ENCODE measurements around the gene RPAP3.

RPAP3 gene

GRCh38 chr12:47705566-47706425, at the start of gene RPAP3:
Gene RPAP3, minus strand, starts transcription at chr12:47706030. Its CDS starts 3,190 bp downstream, at chr12:47702840.
- peak; percentile 86 for DNase-seq (ENCODE audit: low read depth)

DNA sequence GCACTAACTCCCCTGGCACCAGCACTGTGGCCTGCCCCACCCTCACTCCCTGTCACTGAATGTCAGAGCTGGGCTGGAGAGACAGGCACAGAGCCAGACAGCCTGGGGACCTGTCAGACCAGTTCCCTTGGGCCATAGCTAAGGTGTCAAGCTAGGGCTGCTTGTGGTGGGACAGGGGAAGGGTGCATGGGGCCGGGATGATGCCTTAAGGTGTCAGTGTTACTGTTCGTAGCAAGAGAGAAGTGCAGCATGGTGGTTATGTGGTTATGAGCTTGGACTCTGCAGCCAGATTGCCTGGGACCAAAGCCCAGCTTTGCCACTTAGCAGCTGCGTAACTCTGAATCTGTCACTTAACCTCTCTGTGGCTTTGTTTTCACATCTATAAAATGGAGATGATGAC, 49.1 kb upstream of the RPAP3 start:
- no peak for DNase-seq (ENCODE audit: low read depth)

DNA sequence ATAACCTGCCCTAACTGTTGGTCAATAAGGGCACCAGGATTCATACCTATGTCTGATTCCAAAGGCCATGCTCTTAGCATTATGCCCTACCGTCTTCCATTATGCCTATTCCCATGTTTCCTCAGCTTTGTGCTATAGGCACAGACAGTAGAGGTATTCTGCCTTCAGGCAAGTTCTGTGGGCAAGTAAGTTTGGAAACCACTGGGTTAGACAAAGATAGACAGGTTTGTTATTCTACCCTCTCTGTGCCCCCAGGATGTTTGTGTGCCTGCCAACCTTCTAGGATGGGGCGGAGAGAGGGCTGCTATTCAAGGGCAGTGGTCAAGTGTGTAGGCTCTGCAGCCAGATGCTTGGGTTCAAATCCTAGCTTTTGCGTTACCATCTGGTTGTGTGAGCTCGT, 48.3 kb upstream of the RPAP3 start:
- DNase-seq (ENCODE audit: low read depth), result no peak

GRCh38 chr12:47753021-47754001, 47.5 kb upstream of the RPAP3 start:
- DNase-seq (ENCODE audit: low read depth), result no peak

GRCh38 chr12:47752552-47752951, 46.7 kb upstream of the RPAP3 start:
- DNase-seq (ENCODE audit: low read depth), result peak; percentile 43

DNA sequence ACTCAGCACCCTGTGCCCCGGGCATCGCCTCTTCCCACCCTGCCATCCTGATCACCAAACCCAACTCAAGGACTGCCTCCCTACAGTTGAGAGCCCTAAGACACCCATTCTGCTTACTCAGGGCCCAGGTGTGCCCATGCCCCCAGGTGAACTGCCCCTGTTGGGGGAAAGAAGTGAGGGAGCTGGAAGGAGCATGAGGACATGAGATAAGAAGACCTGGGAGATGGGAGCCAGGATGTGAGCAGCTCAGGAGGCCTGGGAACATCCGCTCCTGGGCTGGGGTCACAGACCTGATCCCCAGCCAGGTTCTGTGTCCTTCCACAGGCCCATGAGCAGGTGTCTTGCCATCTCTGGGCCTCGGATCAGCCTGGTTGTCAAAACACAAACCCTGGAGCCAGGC, 46.3 kb upstream of the RPAP3 start:
- DNase-seq (ENCODE audit: low read depth), result no peak

GRCh38 chr12:47751561-47751960, 45.7 kb upstream of the RPAP3 start:
- no peak for DNase-seq (ENCODE audit: low read depth)

GRCh38 chr12:47750916-47751470, 45.2 kb upstream of the RPAP3 start:
- no peak for DNase-seq (ENCODE audit: low read depth)

DNA sequence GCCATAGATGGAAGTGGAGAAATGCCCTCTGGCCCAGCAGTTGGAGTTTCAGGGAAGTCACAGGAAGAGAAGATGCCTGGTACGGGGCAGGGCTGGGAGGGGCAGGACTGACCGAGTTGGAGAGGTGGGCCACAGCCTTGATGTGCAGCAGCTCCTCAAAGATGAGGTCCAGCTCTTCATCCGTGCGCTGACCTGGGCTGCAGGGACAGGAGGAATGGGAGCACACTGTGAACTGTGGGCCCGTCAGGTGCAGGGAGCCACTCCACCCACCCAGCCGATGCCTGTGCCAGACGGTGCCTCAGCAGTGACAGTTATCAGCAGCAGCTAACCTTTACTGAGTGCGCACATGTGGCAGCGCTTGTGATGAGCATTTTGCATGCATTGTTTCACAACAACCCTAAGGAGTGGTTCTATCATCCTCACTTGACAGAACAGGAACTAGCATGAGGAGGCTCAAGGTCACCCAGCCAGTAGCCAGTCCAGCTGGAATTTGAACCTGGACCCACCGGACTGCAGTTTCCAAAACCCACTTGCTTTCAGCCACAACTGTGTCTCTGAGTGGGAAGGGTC, 44.5 kb upstream of the RPAP3 start:
- no peak for DNase-seq (ENCODE audit: low read depth)

GRCh38 chr12:47748899-47749298, 43.1 kb upstream of the RPAP3 start:
- DNase-seq (ENCODE audit: low read depth), result no peak

DNA sequence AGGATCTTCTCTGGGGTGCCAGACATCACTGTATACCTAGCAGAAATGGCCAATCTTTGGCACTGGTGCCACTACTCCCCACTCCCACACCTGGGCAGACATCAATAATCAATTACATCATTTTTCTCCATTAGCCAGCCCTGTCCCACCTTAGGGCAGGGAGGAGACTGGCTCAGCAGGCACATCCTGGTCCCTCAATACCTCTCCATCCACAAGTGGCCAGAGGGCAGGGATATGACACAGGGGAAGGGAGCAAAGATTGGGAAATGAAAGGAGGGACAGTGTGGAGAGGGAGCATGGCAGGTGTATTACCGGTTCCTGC, 42.6 kb upstream of the RPAP3 start:
- DNase-seq (ENCODE audit: low read depth), result no peak

DNA sequence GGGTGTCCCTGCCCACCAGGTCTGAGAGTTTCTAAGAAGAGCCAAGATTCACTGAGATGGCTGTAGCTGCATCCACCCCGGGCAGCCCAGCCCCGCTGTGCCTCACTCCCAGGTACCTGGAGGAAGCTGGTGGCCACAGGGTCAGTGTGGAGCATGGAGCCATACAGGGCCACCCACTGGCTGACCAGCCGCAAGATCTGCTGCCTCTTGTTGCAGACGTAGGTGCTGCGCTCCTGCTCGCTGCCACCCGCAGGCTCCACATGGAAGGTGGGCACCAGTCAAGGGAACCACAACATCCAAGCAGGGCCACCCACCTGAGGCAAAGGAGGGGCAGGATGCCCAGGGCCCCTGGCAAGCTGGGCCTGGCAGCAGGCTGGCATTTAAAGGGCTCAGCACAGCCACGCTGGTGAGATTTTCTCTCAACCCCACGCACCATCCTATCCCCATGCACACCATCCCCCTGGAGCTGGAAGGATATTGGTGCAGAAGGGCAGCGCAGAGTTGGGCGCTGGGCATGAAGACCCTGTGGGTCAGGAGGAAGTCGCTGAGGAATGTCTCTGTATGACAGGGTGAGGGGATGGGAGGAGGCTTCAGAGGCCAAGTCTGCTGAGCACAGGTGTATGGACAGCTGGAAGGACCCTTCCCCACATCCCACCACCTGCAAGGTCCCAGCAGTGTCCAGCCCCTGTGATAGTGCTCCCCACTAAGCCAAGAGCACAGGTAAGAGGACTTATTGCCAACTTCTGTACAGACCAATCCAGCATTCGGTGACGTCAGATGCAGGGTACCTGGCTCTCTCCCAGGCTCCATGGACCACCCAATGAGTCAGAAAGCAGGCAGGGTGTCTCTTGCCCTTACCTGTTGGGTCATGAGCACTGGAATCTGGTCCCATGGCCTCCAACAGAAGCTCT, 42.0 kb upstream of the RPAP3 start:
- DNase-seq (ENCODE audit: low read depth), result no peak

DNA sequence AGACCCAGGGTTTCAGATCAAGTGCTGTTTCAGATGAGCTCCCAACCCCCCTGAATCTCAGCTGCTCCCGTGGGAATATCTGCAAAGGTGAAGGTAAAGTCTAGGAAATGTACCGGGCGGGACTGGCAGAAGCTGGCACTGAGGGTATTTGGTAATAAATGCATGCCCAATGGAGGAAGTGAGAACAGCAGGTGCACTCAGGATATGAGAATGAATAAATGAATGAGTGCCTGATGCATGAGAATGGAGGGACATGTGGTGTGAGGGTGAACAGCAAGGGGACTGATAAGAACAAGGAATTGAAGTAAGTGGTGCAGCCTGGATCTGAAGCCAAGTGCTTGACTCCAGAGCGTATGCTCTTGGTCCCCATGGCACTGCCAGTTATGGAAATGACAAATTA, 41.3 kb upstream of the RPAP3 start:
- no peak for DNase-seq (ENCODE audit: low read depth)

DNA sequence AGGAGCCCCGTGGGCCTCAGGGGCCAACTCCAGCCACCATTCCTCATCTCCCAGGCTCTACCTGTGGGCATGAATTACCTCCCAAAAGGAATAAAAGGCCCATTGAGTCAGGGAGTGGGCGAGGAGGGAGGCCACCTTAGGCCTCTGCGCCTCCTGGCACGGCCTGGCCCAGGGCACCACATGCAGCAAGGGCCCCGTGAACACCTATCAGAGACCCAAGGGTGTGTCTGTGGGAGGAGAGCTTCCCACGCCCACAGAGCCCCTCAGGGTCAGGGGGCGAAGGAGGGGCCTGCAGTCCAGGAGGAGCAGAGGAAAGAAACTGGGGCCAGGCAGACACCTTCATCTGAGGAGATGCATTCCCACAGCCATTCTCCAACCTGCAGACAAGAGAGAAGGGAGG, 40.7 kb upstream of the RPAP3 start:
- DNase-seq (ENCODE audit: low read depth), result no peak

DNA sequence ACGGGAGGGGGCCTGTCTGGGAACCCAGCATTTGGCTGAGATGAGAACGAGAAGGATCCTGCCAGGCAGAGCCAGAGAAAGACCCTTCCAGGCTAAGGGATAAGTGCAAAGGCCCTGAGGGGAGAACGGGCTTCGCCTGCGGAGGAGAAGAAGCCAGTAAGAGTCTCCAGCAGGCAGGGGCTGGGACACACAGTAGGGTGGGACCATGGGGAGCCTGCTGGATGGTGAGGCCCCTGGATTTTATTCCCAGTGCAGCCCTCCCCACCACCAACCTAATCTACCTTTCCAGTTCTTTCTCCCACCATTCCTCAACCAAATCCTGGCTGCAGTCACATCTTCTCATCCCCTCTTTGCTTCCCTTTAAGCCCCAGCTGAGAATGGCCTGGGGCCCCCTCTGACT, 40.2 kb upstream of the RPAP3 start:
- no peak for DNase-seq (ENCODE audit: low read depth)

DNA sequence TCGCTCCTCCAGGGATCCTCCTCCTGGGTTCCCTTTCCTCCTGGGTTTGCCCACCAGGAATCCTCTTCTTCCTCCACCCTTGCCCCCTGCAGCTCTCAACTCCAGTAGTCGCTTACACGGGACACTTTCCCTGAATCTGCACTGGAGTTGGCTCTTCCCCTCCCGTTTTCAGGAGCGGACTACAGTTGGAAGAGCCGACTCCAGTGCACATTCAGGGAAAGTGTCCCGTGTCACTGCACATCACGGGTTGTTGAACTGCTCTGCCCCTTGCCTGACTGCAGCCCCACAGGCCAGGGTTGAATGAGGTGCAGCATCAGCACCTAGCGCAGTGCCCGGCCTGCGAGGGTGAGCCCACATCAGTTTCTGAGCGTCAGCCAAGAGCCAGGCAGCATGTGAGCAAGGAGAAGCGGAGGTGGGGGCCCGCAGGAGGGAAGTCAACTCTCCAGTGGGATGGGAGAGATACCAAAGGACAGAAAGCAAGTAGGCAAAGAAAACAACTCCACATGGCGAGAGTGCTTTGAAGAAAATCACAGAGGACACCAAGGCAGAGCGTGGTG, 39.7 kb upstream of the RPAP3 start:
- DNase-seq (ENCODE audit: low read depth), result no peak

DNA sequence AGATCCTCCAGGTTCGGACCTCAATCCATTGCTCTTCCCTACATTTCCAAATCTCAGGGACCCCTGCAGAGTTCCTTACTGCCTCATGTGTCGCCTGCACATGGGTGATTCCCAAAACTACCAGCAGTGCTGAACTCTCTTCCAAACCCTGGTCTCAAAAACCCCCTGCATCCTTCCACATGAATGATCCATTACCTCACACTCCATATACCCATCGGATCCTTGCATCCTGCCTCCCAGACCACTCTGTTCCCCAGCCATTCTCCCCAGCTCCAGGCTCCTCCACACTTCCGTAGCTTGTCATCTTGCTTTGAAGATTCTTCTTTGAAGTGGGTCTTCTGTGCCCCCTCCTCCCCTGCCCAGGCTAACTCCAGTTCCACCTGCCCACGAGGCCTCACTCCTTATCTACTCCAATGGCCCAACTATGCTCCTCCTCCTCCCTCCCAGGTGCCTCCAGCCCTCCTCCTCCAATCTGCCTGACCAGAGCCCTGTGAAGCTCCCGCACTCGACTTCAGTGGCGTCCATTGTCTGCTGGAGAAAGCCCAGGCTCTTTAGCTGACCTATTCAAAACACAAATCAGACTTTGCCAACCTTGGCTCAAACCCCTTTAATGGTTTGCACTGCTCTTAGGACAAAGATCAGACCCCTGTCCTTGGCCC, 39.1 kb upstream of the RPAP3 start:
- DNase-seq (ENCODE audit: low read depth), result no peak

DNA sequence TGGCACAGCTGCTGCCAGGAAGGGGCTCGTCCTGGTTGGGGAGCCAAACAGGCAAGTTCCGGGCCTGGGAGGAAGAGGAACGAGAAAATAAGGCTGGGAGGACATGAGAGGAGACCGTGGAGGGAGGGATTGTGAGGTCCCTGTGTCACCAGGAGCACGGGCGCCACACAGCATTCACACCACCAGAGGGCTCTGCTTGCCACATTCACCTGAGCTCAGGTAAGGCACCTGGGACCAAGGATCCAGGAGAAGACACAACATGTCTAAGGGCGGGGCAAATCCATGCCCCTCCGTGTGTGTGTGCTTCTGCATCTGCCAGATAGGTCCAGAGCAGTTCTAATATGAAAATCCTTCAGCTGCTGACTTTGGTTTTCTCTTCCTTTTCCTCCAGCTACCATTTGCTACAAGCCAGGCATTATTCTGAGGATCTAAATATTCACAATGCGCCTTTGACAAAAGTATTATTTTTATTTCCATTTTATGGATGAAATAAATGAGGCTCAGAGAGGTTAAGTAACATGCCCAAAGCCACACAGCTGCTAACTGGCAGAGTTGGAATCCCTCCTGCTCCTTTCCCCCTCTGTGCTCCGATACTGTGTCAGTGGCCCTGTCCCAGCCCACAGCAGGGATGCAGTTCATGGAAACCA, 38.3 kb upstream of the RPAP3 start:
- DNase-seq (ENCODE audit: low read depth), result no peak

- no peak for DNase-seq (ENCODE audit: low read depth)
Measured at GRCh38 chr12:47743311-47743860, 37.6 kb upstream of the RPAP3 start.
